HepG2 (cell line): ENCODE data around the gene CASP12.

Source experiments
- CEBPB ChIP-seq: IDR thresholded peaks from 2 replicates; pipeline ENCODE4 v1.6.1; 2011; ENCODE audit warnings: low read depth, low read length, improper control_type of control experiment, borderline replicate concordance
- CENPT ChIP-seq: sonication (generic); formaldehyde crosslinking; IDR thresholded peaks from 2 replicates; pipeline ENCODE4 v1.8.0; 2022; ENCODE audit warnings: low read depth, mild to moderate bottlenecking, moderate library complexity, missing genetic modification reagents
- CREM ChIP-seq, 2 experiments: sonication (generic) in 1 of 2; formaldehyde crosslinking in 1 of 2; IDR thresholded peaks; 2 replicates each; pipeline versions ENCODE4 v1.4.0 to v1.6.1; 2016 to 2020; ENCODE audit warnings: antibody characterized with exemption in 1 of 2, mild to moderate bottlenecking in 1 of 2, missing genetic modification reagents in 1 of 2
- CTCF ChIP-seq: sonication (generic); formaldehyde crosslinking; IDR thresholded peaks from 2 replicates; pipeline ENCODE4 v1.5.0; 2020; ENCODE audit warnings: mild to moderate bottlenecking, missing genetic modification reagents, moderate library complexity
- HMGXB4 ChIP-seq, 2 experiments: sonication (generic) in 1 of 2; formaldehyde crosslinking in 1 of 2; IDR thresholded peaks; 2 replicates each; pipeline versions ENCODE4 v1.4.0 to v1.6.1; 2018 to 2020; ENCODE audit warnings: missing genetic modification reagents in 2 of 2, borderline replicate concordance in 1 of 2, low read depth in 1 of 2, mild to moderate bottlenecking in 1 of 2, missing biosample characterization in 1 of 2
- HNF4A ChIP-seq: sonication (generic); formaldehyde crosslinking; IDR thresholded peaks from 2 replicates; pipeline ENCODE4 v1.4.0; 2020; ENCODE audit warnings: missing genetic modification reagents
- NFIB ChIP-seq: sonication (generic); formaldehyde crosslinking; IDR thresholded peaks from 2 replicates; pipeline ENCODE4 v1.9.0; 2021; ENCODE audit warnings: missing genetic modification reagents, mild to moderate bottlenecking, borderline replicate concordance
- POLR2AphosphoS5 ChIP-seq: IDR thresholded peaks from 2 replicates; pipeline ENCODE4 v1.6.1; 2012; ENCODE audit warnings: low read depth, low read length
- RAD21 ChIP-seq: fragments of 450-650 bp; formaldehyde crosslinking; IDR thresholded peaks from 2 replicates; pipeline ENCODE4 v1.5.0; 2020; ENCODE audit warnings: mild to moderate bottlenecking
- ZBTB38 ChIP-seq: sonication (generic); formaldehyde crosslinking; IDR thresholded peaks from 2 replicates; pipeline ENCODE4 v1.5.1; 2020; ENCODE audit warnings: mild to moderate bottlenecking, missing genetic modification reagents
- ZIK1 ChIP-seq: sonication (generic); formaldehyde crosslinking; IDR thresholded peaks from 2 replicates; pipeline ENCODE4 v1.5.0; 2020; ENCODE audit warnings: mild to moderate bottlenecking, low read depth, missing genetic modification reagents, borderline replicate concordance
- ZNF354B ChIP-seq: sonication (generic); formaldehyde crosslinking; IDR thresholded peaks from 2 replicates; pipeline ENCODE4 v1.8.0; 2022; ENCODE audit warnings: mild to moderate bottlenecking, missing genetic modification reagents
- ZNF609 ChIP-seq: sonication (generic); formaldehyde crosslinking; IDR thresholded peaks from 2 replicates; pipeline ENCODE4 v1.4.0; 2020; ENCODE audit warnings: mild to moderate bottlenecking, missing genetic modification reagents, borderline replicate concordance

GRCh38 chr11:104917271-104918112 lies 19.2 kb upstream of the CASP12 start:
- TF ChIP-seq HNF4A, result no peak
- TF ChIP-seq CENPT (CRISPR knock-in tag), result no peak
- no peak for TF ChIP-seq CTCF (CRISPR knock-in tag)
- TF ChIP-seq ZBTB38 (CRISPR knock-in tag), result no peak
- no peak for TF ChIP-seq RAD21 (CRISPR knock-in tag)
- TF ChIP-seq CREM (IDR thresholded peaks at IDR 0.05), result no peak
- no peak for TF ChIP-seq CREM (CRISPR knock-in tag; IDR thresholded peaks at IDR 0.05)
- TF ChIP-seq POLR2AphosphoS5, result no peak
- TF ChIP-seq ZNF609, result no peak
- no peak for TF ChIP-seq HMGXB4 (CRISPR knock-in tag; IDR thresholded peaks at IDR 0.05; ENCODE audit: borderline replicate concordance in 1 of 2, low read depth in 1 of 2)
- no peak for TF ChIP-seq CEBPB
- no peak for TF ChIP-seq ZNF354B (CRISPR knock-in tag)
- TF ChIP-seq ZIK1 (CRISPR knock-in tag), result no peak
- no peak for TF ChIP-seq NFIB (CRISPR knock-in tag)
